Measurements from ENCODE around the gene SELENON. TPM values are rescaled to one million over a fixed set of nuclear protein-coding genes. Genes with fewer than 3 reads are reported as not detected.
A peak's percentile ranks its signal among the peaks of the same experiment; 100 is the strongest.
"Not testable (repeated sequence)": the region's sequence is repeated elsewhere in the genome, so short reads cannot be mapped to it uniquely, and the experiment has no call there.

The SELENON gene
- total and polyA plus RNA-seq, 2 of the 13 experiments (the other 11 are each of a cell fraction or from before 2014, with no cell fraction given) = 3.8 to 8.0 TPM

DNA sequence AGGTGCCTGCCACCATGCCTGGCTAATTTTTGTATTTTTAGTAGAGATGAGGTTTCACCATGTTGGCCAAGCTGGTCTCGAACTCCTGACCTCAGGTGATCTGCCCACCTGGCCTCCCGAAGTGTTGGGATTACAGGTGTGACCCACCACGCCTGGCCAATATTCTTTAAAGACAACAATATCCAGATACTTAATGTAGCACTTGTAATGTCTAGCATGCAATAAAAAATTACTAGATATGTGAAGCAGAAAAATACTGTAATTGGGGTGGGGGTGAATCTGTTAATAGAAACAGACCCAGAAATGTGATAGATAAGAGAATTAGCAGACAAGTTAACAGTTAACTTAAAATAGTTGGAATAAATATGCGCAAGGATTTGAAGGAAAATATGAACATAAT lies 39.8 kb downstream of the SELENON start:
- H3K27me3 ChIP-seq (ENCODE audit: control insufficient read depth in 1 of 2, insufficient read depth in 2 of 2, low read length in 2 of 2); ATAC-seq; CTCF ChIA-PET (ENCODE audit: low intra/inter-chr PET ratio, low total read pairs); POLR2A ChIA-PET; H3K9me3 ChIP-seq (ENCODE audit: low read length); H3K9ac ChIP-seq (ENCODE audit: insufficient read depth, low read depth, low read length); DNase-seq (ENCODE audit: low spot score); H3K4me2 ChIP-seq (ENCODE audit: low read depth, low read length); H3K4me3 ChIP-seq (replicated peaks in 1 of 3; ENCODE audit: insufficient read depth in 1 of 3, low read depth in 2 of 3, low read length in 3 of 3); H4K20me1 ChIP-seq (ENCODE audit: insufficient read depth, low read length); FAIRE-seq; intact Hi-C loops (cut with micrococcal nuclease; ENCODE audit: unreplicated experiment); H3K4me1 ChIP-seq (ENCODE audit: insufficient read depth, low read length); H3K27ac ChIP-seq (ENCODE audit: extremely low read length, insufficient read depth, low read length); H2AFZ ChIP-seq (ENCODE audit: low read length); BruUV-seq (replicated peaks): not testable (repeated sequence)
- 97% methylated on average over 4 of the region's 4 CpGs for WGBS (ENCODE audit: low lambda C conversion rate)
- Histone ChIP-seq H3K36me3 (replicated peaks in 1 of 2; ENCODE audit: control insufficient read depth in 1 of 2, insufficient read depth in 2 of 2, low read length in 2 of 2) (peaks cover 3 to 20% of the 10 kb centered on the region in 2 experiments), H3K79me2 (ENCODE audit: insufficient read depth, low read length) (peaks cover 39% of the 10 kb centered on the region)
- in situ Hi-C loops (cut with HindIII; ENCODE audit: extremely low pct_ligation_motif_present, low pct_unique_long_range_greater_than_20kb) = loop anchor here (5.0 kb wide), 1 partner anchor 47 kb away; no protein-coding TSS in a partner anchor

DNA sequence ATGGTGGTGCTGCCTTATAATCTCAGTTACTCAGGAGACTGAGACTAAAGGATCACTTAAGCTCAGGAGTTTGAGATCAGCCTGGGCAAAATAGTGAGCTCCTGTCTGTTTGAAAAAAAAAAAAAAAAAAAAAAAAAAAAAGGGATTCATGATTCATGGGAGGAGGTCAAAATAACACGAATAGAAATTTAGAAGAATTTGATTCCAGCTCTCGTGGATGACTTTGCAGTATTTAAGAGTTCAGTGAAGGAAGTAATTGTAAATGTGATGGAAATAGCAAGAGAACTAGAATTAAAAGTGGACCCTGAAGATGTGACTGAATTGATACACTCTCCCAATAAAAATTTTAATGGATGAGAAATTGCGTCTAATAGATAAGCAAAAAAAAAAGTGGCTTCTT lies 43.5 kb downstream of the SELENON start:
- ChIA-PET POLR2A (interaction anchor here (1.6 kb wide), 1 partner anchor 32 kb away, joined by 5 read pairs; the partner anchor contains the start of gene PAQR7), CTCF (ENCODE audit: low intra/inter-chr PET ratio, low total read pairs) (no interaction called here)
- DNase-seq (ENCODE audit: low spot score) (no peak), ATAC-seq (no peak), FAIRE-seq (no peak)
- Histone ChIP-seq H3K4me1 (ENCODE audit: insufficient read depth, low read length) (peaks cover 7% of the 10 kb centered on the region; the same call in 1 of the 2 replicates), H3K9me3 (ENCODE audit: low read length) (no peaks in the 10 kb centered on the region), H3K27me3 (ENCODE audit: control insufficient read depth in 1 of 2, insufficient read depth in 2 of 2, low read length in 2 of 2) (no peaks in the 10 kb centered on the region), H3K4me2 (ENCODE audit: low read depth, low read length) (no peak overlapping the region), H3K27ac (ENCODE audit: extremely low read length, insufficient read depth, low read length) (no peak overlapping the region), H3K36me3 (replicated peaks in 1 of 2; ENCODE audit: control insufficient read depth in 1 of 2, insufficient read depth in 2 of 2, low read length in 2 of 2) (no peaks in the 10 kb centered on the region), H3K9ac (ENCODE audit: insufficient read depth, low read depth, low read length) (no peak overlapping the region), H3K79me2 (ENCODE audit: insufficient read depth, low read length) (peaks cover 57% of the 10 kb centered on the region), H2AFZ (ENCODE audit: low read length) (no peak overlapping the region), H3K4me3 (replicated peaks in 1 of 3; ENCODE audit: insufficient read depth in 1 of 3, low read depth in 2 of 3, low read length in 3 of 3) (no peak overlapping the region), H4K20me1 (ENCODE audit: insufficient read depth, low read length) (no peaks in the 10 kb centered on the region)
- no TSS peak for BruUV-seq (replicated peaks)
- 97% methylated on average over 3 of the region's 3 CpGs for WGBS (ENCODE audit: low lambda C conversion rate)
- TF ChIP-seq, protein P1, sequence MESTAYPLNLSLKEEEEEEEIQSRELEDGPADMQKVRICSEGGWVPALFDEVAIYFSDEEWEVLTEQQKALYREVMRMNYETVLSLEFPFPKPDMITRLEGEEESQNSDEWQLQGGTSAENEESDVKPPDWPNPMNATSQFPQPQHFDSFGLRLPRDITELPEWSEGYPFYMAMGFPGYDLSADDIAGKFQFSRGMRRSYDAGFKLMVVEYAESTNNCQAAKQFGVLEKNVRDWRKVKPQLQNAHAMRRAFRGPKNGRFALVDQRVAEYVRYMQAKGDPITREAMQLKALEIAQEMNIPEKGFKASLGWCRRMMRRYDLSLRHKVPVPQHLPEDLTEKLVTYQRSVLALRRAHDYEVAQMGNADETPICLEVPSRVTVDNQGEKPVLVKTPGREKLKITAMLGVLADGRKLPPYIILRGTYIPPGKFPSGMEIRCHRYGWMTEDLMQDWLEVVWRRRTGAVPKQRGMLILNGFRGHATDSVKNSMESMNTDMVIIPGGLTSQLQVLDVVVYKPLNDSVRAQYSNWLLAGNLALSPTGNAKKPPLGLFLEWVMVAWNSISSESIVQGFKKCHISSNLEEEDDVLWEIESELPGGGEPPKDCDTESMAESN (CRISPR knock-in tag; conservative IDR thresholded peaks at IDR 0.05) = no peak
- peak; percentile 39; the same call in 1 of the 2 replicates for TF ChIP-seq NFE2L2 (IDR thresholded peaks at IDR 0.05; ENCODE audit: low read length)
- in situ Hi-C loops (cut with HindIII; ENCODE audit: extremely low pct_ligation_motif_present, low pct_unique_long_range_greater_than_20kb) = no loop called here
- intact Hi-C loops (cut with micrococcal nuclease; ENCODE audit: unreplicated experiment) = no loop called here
